MM.1S (cell line): ENCODE results near the gene CITED2.

Experiments used
- EZH2 ChIP-seq: fragments of 300-600 bp; sonication (generic); optimal IDR thresholded peaks from 2 replicates; pipeline ENCODE3; 2017; ENCODE audit warnings: low read depth, mild to moderate bottlenecking, antibody characterized with exemption, low read length, mixed read lengths
- EZH2phosphoT487 ChIP-seq: fragments of 300-600 bp; sonication (generic); IDR thresholded peaks from 2 replicates; pipeline ENCODE4 v1.6.1; 2018; ENCODE audit warnings: antibody characterized with exemption, low read length
- TF ChIP-seq, protein P1 (sequence below): fragments of 300-600 bp; sonication (generic); IDR thresholded peaks from 2 replicates; pipeline ENCODE4 v1.5.1; 2016; ENCODE audit warnings: antibody characterized with exemption, low read length, mixed read lengths

DNA sequence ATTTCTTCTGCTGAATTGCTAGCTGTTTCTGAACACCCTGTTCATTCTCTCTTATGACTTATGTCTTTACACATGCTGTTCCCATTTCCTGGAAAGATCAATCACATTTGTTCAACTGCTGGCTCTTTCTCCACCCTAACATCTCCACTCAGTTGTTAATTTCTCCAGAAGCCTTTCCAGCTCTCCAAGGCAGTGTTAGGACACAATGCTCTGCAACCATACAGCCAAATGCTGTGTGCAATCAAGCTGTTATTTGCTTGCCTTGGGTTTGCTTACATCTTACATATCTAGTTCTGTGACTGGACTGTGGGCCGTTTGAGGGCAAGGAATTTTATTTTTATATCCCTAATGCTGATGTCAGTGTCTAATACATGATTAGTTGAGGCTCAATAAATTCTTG, 24.2 kb upstream of the CITED2 start:
- TF ChIP-seq, protein P1, sequence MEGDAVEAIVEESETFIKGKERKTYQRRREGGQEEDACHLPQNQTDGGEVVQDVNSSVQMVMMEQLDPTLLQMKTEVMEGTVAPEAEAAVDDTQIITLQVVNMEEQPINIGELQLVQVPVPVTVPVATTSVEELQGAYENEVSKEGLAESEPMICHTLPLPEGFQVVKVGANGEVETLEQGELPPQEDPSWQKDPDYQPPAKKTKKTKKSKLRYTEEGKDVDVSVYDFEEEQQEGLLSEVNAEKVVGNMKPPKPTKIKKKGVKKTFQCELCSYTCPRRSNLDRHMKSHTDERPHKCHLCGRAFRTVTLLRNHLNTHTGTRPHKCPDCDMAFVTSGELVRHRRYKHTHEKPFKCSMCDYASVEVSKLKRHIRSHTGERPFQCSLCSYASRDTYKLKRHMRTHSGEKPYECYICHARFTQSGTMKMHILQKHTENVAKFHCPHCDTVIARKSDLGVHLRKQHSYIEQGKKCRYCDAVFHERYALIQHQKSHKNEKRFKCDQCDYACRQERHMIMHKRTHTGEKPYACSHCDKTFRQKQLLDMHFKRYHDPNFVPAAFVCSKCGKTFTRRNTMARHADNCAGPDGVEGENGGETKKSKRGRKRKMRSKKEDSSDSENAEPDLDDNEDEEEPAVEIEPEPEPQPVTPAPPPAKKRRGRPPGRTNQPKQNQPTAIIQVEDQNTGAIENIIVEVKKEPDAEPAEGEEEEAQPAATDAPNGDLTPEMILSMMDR = no peak
- TF ChIP-seq EZH2 (no peak), EZH2phosphoT487 (no peak)
